ENCODE measurements around the gene EDRF1.

- no peak for TF ChIP-seq CTCF (IDR thresholded peaks at IDR 0.05)
- TF ChIP-seq EZH2 (IDR thresholded peaks at IDR 0.05; ENCODE audit: borderline replicate concordance, insufficient read depth, low read depth, low read length, poor library complexity, severe bottlenecking) = no peak
Measured at GRCh38 chr10:125770844-125771243, 51.3 kb downstream of the EDRF1 start.

Data from B cell (primary cell).